Neural progenitor cell (in vitro differentiated cells): Measurements from ENCODE around the gene C14orf132. TPM values are rescaled to one million over a fixed set of nuclear protein-coding genes. Genes with fewer than 3 reads are reported as not detected.

Experiments used
- DNase-seq: peaks from one replicate; pipeline ENCODE4 v3.0.0-alpha.2; 2016; ENCODE audit warnings: low spot score
- H2AFZ ChIP-seq: fragments of 200-600 bp; sonication (generic); replicated peaks from 2 replicates; pipeline ENCODE4 v1.6.1; 2016; ENCODE audit warnings: antibody characterized with exemption
- H3F3A ChIP-seq: fragments of 200-600 bp; sonication (generic); 2 replicates; pipeline ENCODE4 v1.6.1; 2016; ENCODE audit warnings: antibody characterized with exemption, low read depth
- H3K27ac ChIP-seq: fragments of 200-600 bp; sonication (generic); 2 replicates; pipeline ENCODE4 v1.5.1; 2016; ENCODE audit warnings: mild to moderate bottlenecking
- H3K27me3 ChIP-seq: fragments of 200-600 bp; sonication (generic); 2 replicates; pipeline ENCODE4 v1.6.1; 2016; ENCODE audit warnings: mild to moderate bottlenecking, moderate library complexity
- H3K36me3 ChIP-seq: fragments of 200-600 bp; sonication (generic); 2 replicates; pipeline ENCODE4 v1.5.1; 2016
- H3K4me1 ChIP-seq: fragments of 200-600 bp; sonication (generic); 2 replicates; pipeline ENCODE4 v1.6.1; 2016; ENCODE audit warnings: mixed run types
- H3K4me2 ChIP-seq: fragments of 200-600 bp; sonication (generic); 2 replicates; pipeline ENCODE4 v1.6.1; 2016
- H3K4me3 ChIP-seq: fragments of 200-600 bp; sonication (generic); 2 replicates; pipeline ENCODE4 v1.5.1; 2016
- H3K79me2 ChIP-seq: fragments of 200-600 bp; sonication (generic); 2 replicates; pipeline ENCODE4 v1.6.1; 2016; ENCODE audit warnings: low read depth
- H3K9ac ChIP-seq: fragments of 200-600 bp; sonication (generic); 2 replicates; pipeline ENCODE4 v1.6.1; 2016
- H3K9me3 ChIP-seq: fragments of 200-600 bp; sonication (generic); 2 replicates; pipeline ENCODE4 v1.5.1; 2016; ENCODE audit warnings: low read depth
- H4K20me1 ChIP-seq: fragments of 200-600 bp; sonication (generic); 2 replicates; pipeline ENCODE4 v1.6.1; 2016; ENCODE audit warnings: low read depth
- H3K27ac Mint-ChIP-seq: 3 replicates; pipeline ENCODE4 v1.8.0; 2021; ENCODE audit warnings: mixed read lengths
- H3K27me3 Mint-ChIP-seq: 2 replicates; pipeline ENCODE4 v1.8.0; 2022; ENCODE audit warnings: low read depth, mild to moderate bottlenecking, inconsistent platforms, moderate library complexity, mixed read lengths; ENCODE audit not compliant: insufficient read depth
- H3K36me3 Mint-ChIP-seq: 3 replicates; pipeline ENCODE4 v1.8.0; 2021; ENCODE audit warnings: mixed read lengths
- H3K4me1 Mint-ChIP-seq: 3 replicates; pipeline ENCODE4 v1.8.0; 2021; ENCODE audit warnings: mixed read lengths
- H3K4me3 Mint-ChIP-seq: 3 replicates; pipeline ENCODE4 v1.8.0; 2021; ENCODE audit warnings: mild to moderate bottlenecking, moderate library complexity, mixed read lengths
- H3K9me3 Mint-ChIP-seq: 3 replicates; pipeline ENCODE4 v1.8.0; 2020; ENCODE audit warnings: mixed read lengths
- CTCF ChIP-seq: fragments of 200-600 bp; sonication (generic); IDR thresholded peaks from 2 replicates; pipeline ENCODE4 v1.5.1; 2017; ENCODE audit warnings: antibody characterized with exemption, mild to moderate bottlenecking
- EZH2 ChIP-seq: fragments of 200-600 bp; sonication (generic); IDR thresholded peaks from 2 replicates; pipeline ENCODE4 v1.6.1; 2017; ENCODE audit warnings: antibody characterized with exemption, mild to moderate bottlenecking, moderate library complexity
- EZH2phosphoT487 ChIP-seq: fragments of 200-600 bp; sonication (generic); IDR thresholded peaks from 2 replicates; pipeline ENCODE4 v1.6.1; 2017; ENCODE audit warnings: antibody characterized with exemption
- total RNA-seq: library from RNA; depleted of rRNA; stranded (reverse); fragments of >200 nt; gene quantifications from 2 replicates; pipeline ENCODE4 v1.2.3, GENCODE V29; 2015; ENCODE audit warnings: low replicate concordance

Gene C14orf132
- total RNA-seq, 1 donor from 2014 or later: 8.1 TPM

- Mint-ChIP-seq H3K4me3 (no peak overlapping the region), H3K27ac (no peak overlapping the region), H3K27me3 (peaks cover 2% of the 10 kb centered on the region), H3K4me1 (peaks cover 34% of the 10 kb centered on the region), H3K9me3 (peaks cover 5% of the 10 kb centered on the region), H3K36me3 (peaks cover 27% of the 10 kb centered on the region)
- H3K36me3 ChIP-seq: no peaks in the 10 kb centered on the region
- no peaks in the 10 kb centered on the region for H3K27me3 ChIP-seq
- H3K79me2 ChIP-seq: no peaks in the 10 kb centered on the region
- no peaks in the 10 kb centered on the region for H3F3A ChIP-seq
- H3K4me1 ChIP-seq: no peaks in the 10 kb centered on the region
- H3K27ac ChIP-seq: no peak overlapping the region
- no peaks in the 10 kb centered on the region for H3K9me3 ChIP-seq
- no peaks in the 10 kb centered on the region for H4K20me1 ChIP-seq
- H3K9ac ChIP-seq: no peak overlapping the region
- H2AFZ ChIP-seq: no peak overlapping the region
- H3K4me3 ChIP-seq: no peak overlapping the region
- no peak overlapping the region for H3K4me2 ChIP-seq
- TF ChIP-seq CTCF: no peak
- no peak for TF ChIP-seq EZH2phosphoT487
- TF ChIP-seq EZH2: no peak
- DNase-seq: no peak
Observed at GRCh38 chr14:96050482-96050881, 11.3 kb downstream of the C14orf132 start.

GRCh38 chr14:96051231-96051630, 12.1 kb downstream of the C14orf132 start:
- no peaks in the 10 kb centered on the region for H3K9me3 ChIP-seq
- DNase-seq: no peak
- H3K36me3 Mint-ChIP-seq: peaks cover 25% of the 10 kb centered on the region
- H3K4me1 ChIP-seq: peaks cover 4% of the 10 kb centered on the region
- no peak overlapping the region for H3K9ac ChIP-seq
- no peak overlapping the region for H3K4me3 ChIP-seq
- no peak overlapping the region for H3K4me3 Mint-ChIP-seq
- H3K9me3 Mint-ChIP-seq: peaks cover 5% of the 10 kb centered on the region
- H3K4me2 ChIP-seq: no peak overlapping the region
- no peaks in the 10 kb centered on the region for H3K27me3 ChIP-seq
- no peak overlapping the region for H2AFZ ChIP-seq
- H3K27me3 Mint-ChIP-seq: peaks cover 2% of the 10 kb centered on the region
- H3K79me2 ChIP-seq: no peaks in the 10 kb centered on the region
- H3K36me3 ChIP-seq: no peaks in the 10 kb centered on the region
- H3F3A ChIP-seq: peaks cover 6% of the 10 kb centered on the region
- TF ChIP-seq EZH2phosphoT487 (no peak), CTCF (no peak), EZH2 (no peak)
- H3K4me1 Mint-ChIP-seq: peaks cover 39% of the 10 kb centered on the region
- H3K27ac ChIP-seq: no peak overlapping the region
- no peak overlapping the region for H3K27ac Mint-ChIP-seq
- H4K20me1 ChIP-seq: no peaks in the 10 kb centered on the region

- DNase-seq: peak; percentile 56
- Histone ChIP-seq H3K4me2 (no peak overlapping the region), H3K9ac (no peak overlapping the region), H4K20me1 (peaks cover 3% of the 10 kb centered on the region), H3K79me2 (no peaks in the 10 kb centered on the region), H3K4me3 (no peak overlapping the region), H3K27ac (no peak overlapping the region), H3F3A (peaks cover 13% of the 10 kb centered on the region), H3K36me3 (no peaks in the 10 kb centered on the region), H2AFZ (no peak overlapping the region), H3K27me3 (no peaks in the 10 kb centered on the region), H3K4me1 (peaks cover 10% of the 10 kb centered on the region), H3K9me3 (no peaks in the 10 kb centered on the region)
- Mint-ChIP-seq H3K9me3 (peaks cover 5% of the 10 kb centered on the region), H3K27me3 (peaks cover 3% of the 10 kb centered on the region), H3K4me1 (peaks cover 46% of the 10 kb centered on the region), H3K4me3 (no peak overlapping the region), H3K36me3 (peaks cover 22% of the 10 kb centered on the region), H3K27ac (no peak overlapping the region)
- no peak for TF ChIP-seq EZH2phosphoT487
- peak; percentile 60 for TF ChIP-seq CTCF
- TF ChIP-seq EZH2: no peak
Observed at GRCh38 chr14:96051642-96052540, 12.7 kb downstream of the C14orf132 start.
